Occipital lobe (tissue), 2 donors: ENCODE data around the gene RGS5. TPM values are rescaled to one million over a fixed set of nuclear protein-coding genes. Genes with fewer than 3 reads are reported as not detected.
"Not testable (repeated sequence)": the region's sequence is repeated elsewhere in the genome, so short reads cannot be mapped to it uniquely, and the experiment has no call there.

ENCODE experiments used
- DNase-seq: peaks from one replicate; lab custom pipeline; 2025; lab: John Stamatoyannopoulos, UW
- total RNA-seq: library from RNA; depleted of rRNA; stranded (reverse); fragments of >200 nt; gene quantifications from one replicate; pipeline ENCODE4 v1.2.3, GENCODE V29; 2014

The RGS5 gene, protein sequence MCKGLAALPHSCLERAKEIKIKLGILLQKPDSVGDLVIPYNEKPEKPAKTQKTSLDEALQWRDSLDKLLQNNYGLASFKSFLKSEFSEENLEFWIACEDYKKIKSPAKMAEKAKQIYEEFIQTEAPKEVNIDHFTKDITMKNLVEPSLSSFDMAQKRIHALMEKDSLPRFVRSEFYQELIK
- total RNA-seq: 15.8 TPM

- DNase-seq: no peak
These were observed at the start of gene RGS5 for GRCh38 chr1:163202833-163203451. RGS5 (minus strand) TSS chr1:163202916; CDS start chr1:163202835, 81 bp downstream.

GRCh38 chr1:163250382-163250974 lies 47.8 kb upstream of the RGS5 start:
- no peak for DNase-seq

- no peak for DNase-seq
These were observed 45.3 kb upstream of the RGS5 start for GRCh38 chr1:163248064-163248463.

DNA sequence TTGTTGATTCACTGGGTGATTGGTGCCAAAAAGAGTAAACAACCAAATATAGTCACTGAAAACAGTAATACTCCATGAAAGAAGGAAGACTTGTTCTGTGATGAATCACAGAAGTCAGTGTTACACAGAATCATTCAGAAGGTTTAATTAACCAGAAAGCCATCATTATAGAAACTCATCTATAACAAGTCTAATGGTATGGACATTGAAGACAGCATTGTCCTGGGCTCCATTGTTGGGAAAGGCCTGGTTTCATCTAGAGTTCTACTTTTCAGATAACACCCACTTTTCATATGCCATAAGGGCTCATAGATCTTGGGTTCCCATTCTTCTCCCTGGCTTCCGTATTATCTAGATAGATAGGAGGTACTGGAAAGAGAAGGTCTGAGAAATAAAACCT lies 41.9 kb upstream of the RGS5 start:
- DNase-seq: not testable (repeated sequence)

DNA sequence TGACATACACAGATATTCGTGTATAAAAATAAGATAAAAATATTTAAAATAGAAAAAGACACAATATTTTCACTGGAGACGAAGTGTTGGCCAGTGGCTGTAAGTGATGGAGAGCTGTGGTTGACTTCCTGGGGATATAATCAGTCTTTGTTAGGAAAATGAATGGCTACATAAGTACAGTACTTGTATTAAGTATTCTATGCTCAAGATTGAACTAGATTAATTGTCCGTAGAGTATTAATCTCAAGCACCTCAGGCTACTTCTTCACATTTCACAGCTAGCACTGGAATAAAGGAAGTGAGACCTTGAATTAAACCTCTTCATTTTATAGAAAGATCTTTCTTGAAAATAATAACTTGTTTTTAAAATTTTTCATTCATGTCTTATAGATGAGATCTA lies 39.0 kb upstream of the RGS5 start:
- DNase-seq: no peak

GRCh38 chr1:163240705-163241104 lies 38.0 kb upstream of the RGS5 start:
- DNase-seq: no peak

DNA sequence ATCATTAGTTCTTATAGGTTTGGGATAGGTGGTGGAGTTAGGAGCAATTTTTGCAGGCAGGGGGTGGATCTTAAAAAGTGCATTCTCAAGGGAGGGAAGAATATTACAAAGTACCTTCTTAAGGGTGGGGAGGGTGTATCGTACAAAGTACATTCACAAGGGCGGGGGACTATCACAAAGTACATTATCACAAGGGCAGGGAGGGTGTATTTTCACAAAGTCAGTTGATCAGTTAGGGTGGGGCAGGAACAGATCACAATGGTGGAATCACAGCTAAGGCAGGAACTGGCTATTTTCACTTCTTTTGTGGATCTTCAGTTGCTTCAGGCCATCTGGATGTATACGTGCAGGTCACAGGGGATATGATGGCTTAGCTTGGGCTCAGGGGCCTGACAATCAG lies 30.9 kb upstream of the RGS5 start:
- not testable (repeated sequence) for DNase-seq

DNA sequence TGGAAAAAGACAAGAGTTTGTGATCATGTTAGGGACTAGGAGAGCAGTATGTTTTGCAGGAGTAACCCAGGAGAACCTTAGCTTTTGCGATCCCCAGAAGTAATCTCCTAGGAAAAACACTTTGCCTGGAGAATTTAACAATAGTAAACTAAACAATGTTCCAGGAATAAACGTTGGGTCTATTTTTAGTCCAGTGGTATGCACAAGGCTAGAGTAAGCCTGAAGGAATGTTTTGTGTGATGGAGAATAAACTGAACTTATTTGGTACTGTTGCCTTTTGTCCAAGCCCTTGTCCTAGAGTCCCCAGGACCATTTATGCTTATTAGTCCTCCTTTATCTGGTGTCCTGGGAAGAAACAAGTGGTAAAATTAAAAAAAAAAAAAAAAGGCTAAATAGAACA lies 28.7 kb upstream of the RGS5 start:
- DNase-seq: no peak

GRCh38 chr1:163230827-163231226 lies 28.1 kb upstream of the RGS5 start:
- DNase-seq: no peak

- DNase-seq: not testable (repeated sequence)
These were observed 25.6 kb upstream of the RGS5 start for GRCh38 chr1:163228271-163228670.

DNA sequence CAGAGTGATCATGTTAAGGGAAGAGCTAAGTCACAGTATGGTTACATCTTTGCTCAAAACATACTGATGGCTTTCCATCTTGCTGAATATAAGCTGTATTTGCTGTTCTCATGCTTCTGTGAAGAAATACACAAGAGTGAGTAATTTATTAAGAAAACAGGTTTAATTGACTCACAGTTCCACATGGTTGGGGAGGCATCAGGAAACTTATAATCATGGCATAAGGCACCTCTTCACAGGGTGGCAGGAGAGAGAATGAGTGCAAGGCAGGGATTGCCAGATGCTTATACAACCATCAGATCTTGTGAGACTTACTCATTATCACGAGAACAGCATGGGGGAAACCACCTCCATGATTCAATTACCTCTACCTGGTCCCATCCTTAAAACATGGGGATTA lies 24.4 kb upstream of the RGS5 start:
- DNase-seq: no peak

DNA sequence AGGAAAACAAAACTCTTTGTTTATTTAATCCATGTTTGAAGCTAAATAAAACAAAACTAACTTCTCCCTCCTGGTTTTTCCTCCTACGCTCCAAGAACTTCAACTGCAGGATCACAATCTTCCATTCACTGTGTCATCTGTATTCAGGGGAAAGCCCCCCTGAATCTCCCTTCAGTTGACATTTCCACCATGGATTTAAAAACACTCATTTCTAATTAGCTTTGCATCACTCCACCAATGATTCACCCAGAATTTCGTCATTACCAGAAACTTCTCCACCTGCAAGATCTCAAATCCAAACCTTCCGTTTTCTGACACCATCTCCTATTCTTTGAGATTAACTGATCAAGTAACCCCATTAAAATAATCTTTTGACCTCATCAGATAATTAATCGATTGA lies 10.9 kb upstream of the RGS5 start:
- no peak for DNase-seq

- no peak for DNase-seq
These were observed 9.0 kb upstream of the RGS5 start for GRCh38 chr1:163211667-163212066.

DNA sequence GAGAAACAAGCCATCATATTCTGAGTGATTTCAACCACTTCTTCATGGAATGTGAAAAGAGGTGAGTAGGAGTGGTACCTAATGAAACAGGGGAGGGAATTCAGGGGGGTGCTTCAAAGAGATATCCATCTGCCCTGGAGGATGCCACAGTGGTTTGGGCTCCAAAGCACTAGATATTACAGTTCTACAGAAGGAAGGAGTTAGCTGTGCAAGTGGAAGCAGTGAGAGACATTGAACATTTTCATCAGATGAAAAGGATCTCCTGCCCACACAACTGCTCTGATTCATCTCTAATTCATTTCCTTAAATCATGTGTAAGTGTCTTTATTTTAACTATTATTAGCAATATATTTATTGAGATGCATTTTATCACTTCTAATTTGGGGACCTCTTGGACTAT lies 2.8 kb upstream of the RGS5 start:
- DNase-seq: no peak

DNA sequence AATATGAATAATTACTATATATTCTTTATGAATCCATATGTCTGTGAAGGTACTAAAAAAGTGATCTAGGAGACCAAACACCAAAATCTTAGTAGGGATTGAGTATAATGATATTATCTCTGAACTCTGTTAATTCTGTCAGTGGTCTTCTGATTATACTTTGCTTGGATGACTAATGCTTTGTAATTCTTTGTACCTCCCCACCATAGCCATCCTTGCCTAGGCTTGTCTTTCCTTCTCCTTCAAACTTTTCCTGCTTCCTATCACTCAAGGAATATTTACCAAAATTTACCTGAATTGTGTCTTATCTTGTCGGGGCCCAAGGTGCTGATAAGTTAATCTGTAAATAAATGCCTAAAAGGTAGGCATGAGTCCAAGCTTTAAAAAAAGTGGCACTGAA lies 845 bp upstream of the RGS5 start:
- no peak for DNase-seq

DNA sequence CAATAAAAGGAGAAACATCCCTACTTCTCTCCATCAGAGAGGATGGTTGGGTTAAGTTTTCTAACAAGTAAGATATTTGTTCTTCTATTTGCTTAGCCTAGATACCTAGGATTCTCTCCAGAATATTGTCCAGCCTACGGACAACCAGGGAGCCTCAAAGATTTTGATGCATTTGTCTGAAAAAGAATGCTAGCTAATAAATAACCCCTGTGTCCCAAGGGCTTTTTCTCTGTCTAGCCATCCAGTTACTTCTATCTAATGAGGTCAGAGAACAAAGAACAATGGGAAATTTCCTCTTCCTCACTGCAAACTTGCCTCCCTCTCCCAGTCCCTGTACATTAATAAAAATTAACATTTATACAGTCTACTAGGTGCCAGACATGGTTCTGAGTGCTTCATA lies 810 bp downstream of the RGS5 start:
- no peak for DNase-seq

- DNase-seq: no peak
These were observed 5.7 kb downstream of the RGS5 start for GRCh38 chr1:163197022-163197421.

DNA sequence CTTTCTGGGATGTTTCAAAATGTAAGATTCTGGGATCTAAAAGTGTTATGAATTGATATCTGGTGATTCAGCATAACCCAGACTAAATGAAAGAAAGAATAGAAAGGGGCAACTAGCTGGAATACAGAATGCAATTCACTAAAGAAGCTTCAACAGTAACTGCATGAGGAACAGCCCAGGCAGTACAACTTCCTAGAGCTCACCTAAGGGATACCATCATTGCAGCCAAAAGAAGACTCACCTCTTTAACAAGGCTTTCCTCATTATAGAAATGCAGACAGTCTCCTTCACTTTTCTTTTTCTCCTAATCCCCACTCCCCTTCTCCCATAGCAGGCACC lies 6.3 kb downstream of the RGS5 start:
- no peak for DNase-seq

DNA sequence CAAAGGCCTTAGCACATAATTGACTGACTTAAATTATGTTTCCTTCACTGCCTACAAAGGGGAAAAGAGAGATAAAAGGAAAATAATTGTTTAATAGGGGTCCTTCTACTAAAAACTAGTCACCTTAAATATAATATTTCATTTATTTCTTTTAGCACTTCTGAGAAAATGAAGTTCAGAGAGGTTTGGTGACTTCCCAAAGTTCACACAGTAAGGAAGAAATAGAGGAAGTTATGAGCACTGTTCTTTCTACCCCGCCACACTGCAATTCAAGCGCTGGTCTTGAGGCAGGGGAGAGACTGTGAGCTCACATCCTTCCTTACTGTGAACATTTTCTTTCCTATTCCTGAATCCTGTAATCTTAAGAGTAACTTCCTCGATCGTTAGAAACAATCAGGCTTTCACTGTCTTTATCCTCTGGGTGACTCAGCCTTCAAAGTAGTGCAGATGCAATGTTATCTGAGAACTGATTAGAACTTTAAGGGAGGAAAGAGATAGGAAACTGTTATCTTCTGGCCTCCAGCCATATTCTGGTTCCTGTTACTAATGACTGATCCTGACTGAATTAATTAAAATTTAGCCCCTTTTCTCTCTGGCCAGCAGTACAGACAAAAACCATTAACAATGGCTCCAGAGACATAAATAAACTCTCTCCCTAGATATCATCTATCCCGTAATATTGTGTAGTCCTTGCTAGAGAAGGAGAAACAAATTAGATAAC lies 6.8 kb downstream of the RGS5 start:
- DNase-seq: no peak

GRCh38 chr1:163191301-163191700 lies 11.4 kb downstream of the RGS5 start:
- no peak for DNase-seq

- no peak for DNase-seq
These were observed 13.8 kb downstream of the RGS5 start for GRCh38 chr1:163188947-163189346.

DNA sequence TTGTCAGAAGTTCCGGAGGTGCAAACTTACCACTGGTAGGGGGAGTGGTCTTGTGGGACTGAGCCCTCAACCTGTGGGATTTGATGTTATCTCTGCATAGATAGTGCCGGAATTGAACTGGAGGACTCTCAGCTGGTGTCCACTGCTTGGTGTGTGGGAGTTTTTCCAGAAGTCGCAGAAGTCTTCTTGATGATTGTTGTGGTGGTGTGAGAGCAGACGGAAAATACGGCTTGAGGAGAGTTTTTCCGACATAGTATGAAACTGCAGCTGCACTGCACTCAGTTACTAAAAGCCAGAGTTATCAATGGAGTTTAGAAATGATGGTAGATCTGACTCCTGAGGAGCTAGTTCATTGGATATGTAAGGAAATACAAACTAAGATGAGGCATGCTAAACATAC lies 14.9 kb downstream of the RGS5 start:
- no peak for DNase-seq

- DNase-seq: no peak
These were observed 15.9 kb downstream of the RGS5 start for GRCh38 chr1:163186862-163187261.
